Caco-2 (cell line): ENCODE data around the gene BBS7. TPM values are rescaled to one million over a fixed set of nuclear protein-coding genes. Genes with fewer than 3 reads are reported as not detected.

Experiments
- BruUV-seq: library from RNA; stranded (reverse); fragments of 400-500 nt; replicated peaks from 2 replicates; lab custom pipeline; 2021; lab: Mats Ljungman, UMichigan
- CTCF ChIA-PET: fragments of 300-600 bp; sonication (Branson Sonifier 250); formaldehyde crosslinking; loops from one replicate; lab custom pipeline; 2022; ENCODE audit warnings: antibody characterized with exemption; lab: Charles Lee
- POLR2A ChIA-PET: fragments of 300-600 bp; sonication (Branson Sonifier 250); formaldehyde crosslinking; loops from one replicate; lab custom pipeline; 2022; ENCODE audit warnings: antibody characterized with exemption; lab: Charles Lee
- DNase-seq, 2 experiments: peaks; one replicate each; pipeline versions ENCODE4 v3.0.0 to v3.0.0-alpha.2; 2020 to 2022
- H3K27me3 ChIP-seq: replicated peaks from 2 replicates; pipeline ENCODE4 v1.6.0; 2011; ENCODE audit warnings: low read length; ENCODE audit not compliant: control insufficient read depth, insufficient read depth
- H3K36me3 ChIP-seq: 2 replicates; pipeline ENCODE4 v1.5.1; 2011; ENCODE audit warnings: low read length; ENCODE audit not compliant: control insufficient read depth, insufficient read depth
- H3K4me1 ChIP-seq: fragments of 250-450 bp; sonication (Bioruptor Pico); 2 replicates; pipeline ENCODE4 v1.5.1; 2020; ENCODE audit warnings: mild to moderate bottlenecking
- H3K4me3 ChIP-seq: 2 replicates; pipeline ENCODE4 v1.5.1; 2011; ENCODE audit warnings: low read depth, mild to moderate bottlenecking, control low read depth, low read length
- H3K9me3 ChIP-seq: fragments of 250-450 bp; sonication (Bioruptor Pico); 2 replicates; pipeline ENCODE4 v1.5.1; 2020; ENCODE audit warnings: mild to moderate bottlenecking, moderate library complexity
- H3K27ac Mint-ChIP-seq: one replicate; pipeline ENCODE4 v1.8.0; 2022; ENCODE audit warnings: mixed read lengths; ENCODE audit not compliant: unreplicated experiment
- H3K27me3 Mint-ChIP-seq: one replicate; pipeline ENCODE4 v1.8.0; 2022; ENCODE audit warnings: mixed read lengths; ENCODE audit not compliant: insufficient read depth, unreplicated experiment
- H3K36me3 Mint-ChIP-seq: one replicate; pipeline ENCODE4 v1.8.0; 2022; ENCODE audit warnings: mild to moderate bottlenecking, mixed read lengths; ENCODE audit not compliant: insufficient read depth, unreplicated experiment
- H3K4me1 Mint-ChIP-seq: one replicate; pipeline ENCODE4 v1.8.0; 2022; ENCODE audit warnings: low read depth, mixed read lengths; ENCODE audit not compliant: unreplicated experiment
- H3K4me3 Mint-ChIP-seq: one replicate; pipeline ENCODE4 v1.8.0; 2022; ENCODE audit warnings: mild to moderate bottlenecking, moderate library complexity, mixed read lengths; ENCODE audit not compliant: unreplicated experiment
- H3K9me3 Mint-ChIP-seq: one replicate; pipeline ENCODE4 v1.8.0; 2022; ENCODE audit warnings: mixed read lengths; ENCODE audit not compliant: unreplicated experiment
- intact Hi-C: fragments of 100-400 bp; cut with micrococcal nuclease; formaldehyde crosslinking; loops from one replicate; pipeline ENCODE4 v1.10.0; 2022; ENCODE audit not compliant: unreplicated experiment
- total RNA-seq: library from RNA; stranded (reverse); gene quantifications from 2 replicates; pipeline ENCODE4 v1.2.3, GENCODE V29; 2022
- TF ChIP-seq, protein P1 (sequence below), 2 experiments: fragments of 200-600 bp in 1 of 2; IDR thresholded peaks; 1 replicate in 1 of 2; 2 replicates in 1 of 2; pipeline versions ENCODE4 v1.5.1 to v1.8.0; 2011 to 2022; ENCODE audit warnings: antibody characterized with exemption in 1 of 2, control low read depth in 1 of 2, inconsistent platforms in 1 of 2, low read depth in 1 of 2, low read length in 1 of 2, mild to moderate bottlenecking in 1 of 2, moderate library complexity in 1 of 2; ENCODE audit not compliant: insufficient read depth in 1 of 2, severe bottlenecking in 1 of 2, unreplicated experiment in 1 of 2

The BBS7 gene
- total RNA-seq, 1 experiment from 2014 or later: 17.1 TPM

DNA sequence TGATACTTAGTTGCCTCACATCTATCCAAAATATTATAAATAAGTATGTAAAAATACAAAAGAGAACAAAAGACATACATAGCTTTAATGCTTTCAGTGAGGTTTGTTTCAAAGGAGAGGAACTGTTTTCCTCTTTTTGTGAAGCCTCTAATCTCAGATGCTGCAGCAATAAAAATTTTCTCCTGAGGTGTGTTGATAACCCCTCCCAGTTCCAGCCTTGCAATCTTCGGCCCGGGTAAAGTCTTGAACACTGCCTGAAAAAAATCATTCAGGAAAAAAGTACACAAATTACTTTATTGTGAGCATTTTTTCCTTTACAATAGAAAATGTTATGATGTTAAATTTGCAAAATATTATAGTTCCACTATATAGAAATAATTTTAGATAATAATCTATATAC lies 8.8 kb downstream of the BBS7 start:
- DNase-seq: no peak
- TF ChIP-seq, protein P1, sequence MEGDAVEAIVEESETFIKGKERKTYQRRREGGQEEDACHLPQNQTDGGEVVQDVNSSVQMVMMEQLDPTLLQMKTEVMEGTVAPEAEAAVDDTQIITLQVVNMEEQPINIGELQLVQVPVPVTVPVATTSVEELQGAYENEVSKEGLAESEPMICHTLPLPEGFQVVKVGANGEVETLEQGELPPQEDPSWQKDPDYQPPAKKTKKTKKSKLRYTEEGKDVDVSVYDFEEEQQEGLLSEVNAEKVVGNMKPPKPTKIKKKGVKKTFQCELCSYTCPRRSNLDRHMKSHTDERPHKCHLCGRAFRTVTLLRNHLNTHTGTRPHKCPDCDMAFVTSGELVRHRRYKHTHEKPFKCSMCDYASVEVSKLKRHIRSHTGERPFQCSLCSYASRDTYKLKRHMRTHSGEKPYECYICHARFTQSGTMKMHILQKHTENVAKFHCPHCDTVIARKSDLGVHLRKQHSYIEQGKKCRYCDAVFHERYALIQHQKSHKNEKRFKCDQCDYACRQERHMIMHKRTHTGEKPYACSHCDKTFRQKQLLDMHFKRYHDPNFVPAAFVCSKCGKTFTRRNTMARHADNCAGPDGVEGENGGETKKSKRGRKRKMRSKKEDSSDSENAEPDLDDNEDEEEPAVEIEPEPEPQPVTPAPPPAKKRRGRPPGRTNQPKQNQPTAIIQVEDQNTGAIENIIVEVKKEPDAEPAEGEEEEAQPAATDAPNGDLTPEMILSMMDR (IDR thresholded peaks at IDR 0.05; ENCODE audit: insufficient read depth in 1 of 2, low read depth in 1 of 2, low read length in 1 of 2, severe bottlenecking in 1 of 2, unreplicated experiment in 1 of 2): no peak
- no TSS peak for BruUV-seq
- Histone ChIP-seq H3K4me1 (no peaks in the 10 kb centered on the region), H3K27me3 (no peaks in the 10 kb centered on the region), H3K36me3 (no peaks in the 10 kb centered on the region), H3K9me3 (no peaks in the 10 kb centered on the region), H3K4me3 (no peak overlapping the region)
- no peaks in the 10 kb centered on the region for H3K27me3 Mint-ChIP-seq
- intact Hi-C loops: no loop called here
- no peaks in the 10 kb centered on the region for H3K4me1 Mint-ChIP-seq
- ChIA-PET CTCF (no interaction called here), POLR2A (no interaction called here)
- peaks cover 6% of the 10 kb centered on the region for H3K36me3 Mint-ChIP-seq
- no peak overlapping the region for H3K4me3 Mint-ChIP-seq
- H3K27ac Mint-ChIP-seq: no peak overlapping the region
- no peaks in the 10 kb centered on the region for H3K9me3 Mint-ChIP-seq

DNA sequence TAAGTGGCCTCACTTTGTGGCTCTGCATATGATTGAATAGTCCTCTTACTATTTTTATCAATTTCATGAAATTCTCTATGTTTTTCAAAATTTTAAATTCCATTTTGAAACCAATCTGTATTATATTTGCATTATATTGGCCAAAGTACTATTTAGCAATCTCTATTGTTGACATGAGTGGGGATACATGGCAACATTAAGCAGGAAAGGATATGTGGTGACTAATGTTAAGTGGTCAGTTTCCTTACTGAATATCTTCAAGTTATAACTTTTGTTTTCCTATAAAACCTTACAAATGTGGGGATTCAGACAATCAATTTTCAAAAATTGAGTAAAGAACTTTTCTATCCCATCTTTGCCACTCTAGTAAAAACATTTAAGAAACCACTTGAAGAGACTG lies 10.2 kb downstream of the BBS7 start:
- Mint-ChIP-seq H3K36me3 (no peaks in the 10 kb centered on the region), H3K9me3 (no peaks in the 10 kb centered on the region), H3K4me3 (no peak overlapping the region), H3K27ac (no peak overlapping the region), H3K4me1 (no peaks in the 10 kb centered on the region), H3K27me3 (no peaks in the 10 kb centered on the region)
- no peak for DNase-seq
- H3K27me3 ChIP-seq: no peaks in the 10 kb centered on the region
- TF ChIP-seq, protein P1 (IDR thresholded peaks at IDR 0.05; ENCODE audit: insufficient read depth in 1 of 2, low read depth in 1 of 2, low read length in 1 of 2, severe bottlenecking in 1 of 2, unreplicated experiment in 1 of 2): no peak
- H3K4me1 ChIP-seq: no peaks in the 10 kb centered on the region
- no TSS peak for BruUV-seq
- no peak overlapping the region for H3K4me3 ChIP-seq
- no peaks in the 10 kb centered on the region for H3K9me3 ChIP-seq
- no peaks in the 10 kb centered on the region for H3K36me3 ChIP-seq
- intact Hi-C loops: no loop called here
- ChIA-PET POLR2A (no interaction called here), CTCF (no interaction called here)

DNA sequence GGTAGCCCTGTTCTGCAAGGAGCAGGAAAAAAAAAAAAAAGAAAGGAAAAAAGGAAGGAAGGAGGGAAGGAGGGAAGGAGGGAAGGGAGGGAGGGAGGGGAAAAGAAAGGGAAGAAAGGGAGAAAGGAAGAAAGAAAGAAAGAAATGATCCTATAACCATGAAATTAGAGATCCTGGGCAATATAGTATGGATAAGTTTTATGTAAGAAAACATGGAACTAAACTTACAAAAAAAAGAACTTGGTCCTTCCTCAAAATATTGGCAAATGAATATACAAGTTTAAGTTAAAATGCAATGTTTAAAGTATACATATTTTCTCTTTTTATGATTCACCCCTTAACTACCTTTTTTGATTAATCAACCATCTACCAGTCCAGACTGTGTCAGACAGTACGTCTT lies 18.9 kb downstream of the BBS7 start:
- BruUV-seq: no TSS peak
- no peak for DNase-seq
- Histone ChIP-seq H3K9me3 (no peaks in the 10 kb centered on the region), H3K4me3 (no peak overlapping the region), H3K4me1 (no peaks in the 10 kb centered on the region), H3K36me3 (no peaks in the 10 kb centered on the region), H3K27me3 (no peaks in the 10 kb centered on the region)
- Mint-ChIP-seq H3K36me3 (no peaks in the 10 kb centered on the region), H3K4me3 (no peak overlapping the region), H3K27me3 (no peaks in the 10 kb centered on the region), H3K27ac (no peak overlapping the region), H3K9me3 (no peaks in the 10 kb centered on the region), H3K4me1 (no peaks in the 10 kb centered on the region)
- POLR2A ChIA-PET: no interaction called here
- TF ChIP-seq, protein P1 (IDR thresholded peaks at IDR 0.05; ENCODE audit: insufficient read depth in 1 of 2, low read depth in 1 of 2, low read length in 1 of 2, severe bottlenecking in 1 of 2, unreplicated experiment in 1 of 2): no peak
- CTCF ChIA-PET: no interaction called here
- intact Hi-C loops: no loop called here
